Hematopoietic multipotent progenitor cell treated with erythropoietin and hydrocortisone succinate and interleukin-3 and kit ligand, for 8 days (in vitro differentiated cells): ENCODE data around the gene THSD4.
A peak's percentile ranks its signal among the peaks of the same experiment; 100 is the strongest.

Experiments used
- DNase-seq: peaks from one replicate; pipeline ENCODE4 v3.0.0-alpha.2; 2015

The THSD4 gene

DNA sequence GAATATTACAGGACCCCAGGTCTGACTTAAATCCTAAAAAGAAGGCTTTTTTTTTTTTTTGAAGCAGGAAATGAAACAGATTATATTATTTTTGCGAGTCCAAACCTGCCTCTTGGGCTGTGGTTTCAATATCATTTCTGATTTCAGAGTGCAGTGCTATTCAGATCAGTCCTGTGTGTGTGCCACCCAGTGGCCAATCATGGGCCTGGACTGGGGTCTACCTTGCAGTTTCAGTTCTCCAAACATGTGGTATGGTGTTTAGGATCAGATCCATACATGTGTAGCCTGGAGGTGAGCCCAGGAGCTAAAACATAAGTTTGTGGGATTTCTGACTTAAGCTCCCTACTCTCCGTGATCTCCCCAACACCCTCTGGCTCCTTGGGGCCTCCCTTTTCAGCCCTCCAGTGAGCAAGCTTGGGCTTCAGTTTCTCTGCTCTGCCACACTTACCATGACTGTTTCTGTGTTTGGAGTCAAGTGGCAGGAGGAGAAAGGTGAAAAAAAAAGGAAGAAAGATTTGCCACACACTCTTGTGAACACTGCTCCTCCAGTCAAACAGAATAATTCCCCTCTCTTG is 12.1 kb upstream of the THSD4 start:
- DNase-seq = no peak

DNA sequence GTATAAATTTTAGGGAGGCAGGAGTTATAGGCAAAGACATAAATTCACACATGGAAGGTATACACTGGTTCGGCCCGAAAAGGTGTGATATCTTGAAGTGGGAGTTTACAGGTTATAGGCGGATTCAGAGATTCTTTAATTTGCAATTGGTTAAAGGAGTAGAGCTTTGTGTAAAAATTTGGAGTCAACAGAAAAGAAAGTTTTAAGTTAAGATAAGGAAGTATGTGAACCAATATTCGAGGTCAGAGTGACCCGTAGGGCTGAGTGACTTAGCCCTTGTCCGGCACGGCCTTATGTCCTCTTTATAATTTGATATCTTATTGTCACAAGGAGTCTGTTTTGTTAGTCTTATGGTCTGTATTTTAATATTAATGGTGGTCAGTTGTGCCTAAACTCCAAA is 10.6 kb upstream of the THSD4 start:
- DNase-seq = no peak

DNA sequence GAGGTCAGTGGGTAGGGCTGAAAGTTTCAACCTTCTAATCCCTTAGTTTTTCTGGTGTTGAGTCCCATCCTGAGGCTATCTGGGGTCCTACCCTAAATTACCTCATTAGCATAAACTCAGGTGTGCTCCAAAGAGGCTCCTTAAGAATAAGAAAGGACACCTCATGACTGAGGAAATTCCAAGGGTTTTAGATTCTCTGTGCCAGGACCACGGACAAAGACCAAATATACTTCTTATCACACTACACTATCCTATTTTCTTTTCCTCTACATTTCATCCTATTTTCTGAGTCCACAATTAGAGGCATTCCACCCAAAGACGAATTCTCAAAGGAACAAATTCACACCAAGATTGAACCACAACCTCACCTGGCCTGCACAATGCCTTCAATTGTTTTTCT is 9.8 kb upstream of the THSD4 start:
- no peak for DNase-seq

- no peak for DNase-seq
Measured at GRCh38 chr15:71106802-71107500, 8.3 kb upstream of the THSD4 start.

DNA sequence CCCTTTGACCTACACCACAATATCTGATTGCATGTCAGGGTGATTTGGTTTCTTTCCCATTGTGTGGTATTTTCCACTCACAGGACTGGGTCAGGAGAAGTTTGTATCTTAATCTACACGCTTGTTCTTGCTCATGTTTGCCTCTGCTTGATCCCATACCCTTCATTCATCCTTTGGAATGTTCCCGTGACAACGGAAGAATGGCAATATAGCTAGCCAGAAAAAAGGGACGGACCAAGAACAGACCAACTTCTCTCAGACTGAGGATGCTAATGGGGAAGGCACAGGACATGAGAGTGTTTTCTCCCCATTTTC is 7.8 kb upstream of the THSD4 start:
- DNase-seq = no peak

GRCh38 chr15:71109130-71109529 is 6.1 kb upstream of the THSD4 start:
- no peak for DNase-seq

GRCh38 chr15:71109905-71110304 is 5.4 kb upstream of the THSD4 start:
- no peak for DNase-seq

DNA sequence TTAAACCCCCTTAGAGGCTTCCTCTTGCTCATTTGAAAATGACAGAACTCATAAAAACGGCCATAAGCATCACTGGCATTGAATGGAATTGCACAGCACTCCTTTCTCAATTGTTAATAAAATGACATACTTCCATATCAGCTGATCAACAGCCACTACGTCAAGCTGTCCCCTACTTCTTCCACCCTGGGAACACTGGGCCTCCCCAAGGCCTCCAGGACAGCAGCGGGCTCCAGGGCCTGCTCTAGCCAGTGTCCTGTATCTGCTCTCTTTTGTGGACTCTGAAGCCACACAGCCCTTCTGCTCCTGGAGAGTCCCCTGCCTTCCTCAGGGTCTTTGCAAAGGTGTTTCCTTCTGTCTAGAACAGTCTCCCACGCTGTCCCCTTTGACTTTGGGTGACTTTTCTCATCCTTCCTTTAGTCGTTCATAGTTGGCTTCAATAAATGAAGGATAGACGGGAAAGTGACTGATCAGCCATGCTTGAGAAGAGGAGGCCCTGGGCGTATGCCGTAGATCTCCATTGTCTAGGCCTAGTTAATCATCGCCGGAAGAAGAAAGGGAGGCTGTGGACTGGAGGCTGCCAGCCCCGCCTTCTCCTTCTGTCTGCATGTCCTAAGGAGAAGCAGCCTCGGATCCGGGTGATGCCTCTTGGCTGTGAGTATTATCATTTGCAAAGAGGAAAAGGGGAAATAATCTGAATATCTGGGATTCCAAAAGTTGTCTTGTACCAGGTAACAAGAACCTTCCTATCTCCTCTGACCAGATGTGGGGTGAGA is 4.7 kb upstream of the THSD4 start:
- DNase-seq = no peak

- DNase-seq = no peak
Measured at GRCh38 chr15:71111181-71111565, 4.1 kb upstream of the THSD4 start.

DNA sequence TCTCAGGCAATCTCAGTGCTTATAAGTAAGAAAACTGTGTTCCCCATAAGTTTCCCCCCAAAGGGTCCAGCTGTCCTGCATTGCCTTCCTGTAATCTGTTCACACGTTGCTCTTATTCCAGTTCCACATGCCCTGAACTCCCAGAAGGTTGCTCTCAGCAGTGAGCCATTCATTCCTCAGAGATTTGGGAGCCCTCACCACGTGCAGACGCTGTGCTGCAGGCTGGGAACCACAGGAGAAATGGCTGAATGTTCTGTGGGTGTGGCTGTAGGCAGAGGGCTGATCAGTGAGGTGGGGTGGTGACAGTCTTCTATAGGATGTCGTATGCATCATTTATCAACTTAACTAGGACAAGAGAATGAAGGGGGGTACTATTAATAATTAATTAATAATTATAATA is 3.3 kb upstream of the THSD4 start:
- DNase-seq = no peak

GRCh38 chr15:71112429-71112828 is 2.8 kb upstream of the THSD4 start:
- no peak for DNase-seq

GRCh38 chr15:71114066-71114680 is 1.1 kb upstream of the THSD4 start:
- no peak for DNase-seq

- peak; percentile 4 for DNase-seq
Measured at GRCh38 chr15:71115567-71116351, 488 bp downstream of the THSD4 start.

DNA sequence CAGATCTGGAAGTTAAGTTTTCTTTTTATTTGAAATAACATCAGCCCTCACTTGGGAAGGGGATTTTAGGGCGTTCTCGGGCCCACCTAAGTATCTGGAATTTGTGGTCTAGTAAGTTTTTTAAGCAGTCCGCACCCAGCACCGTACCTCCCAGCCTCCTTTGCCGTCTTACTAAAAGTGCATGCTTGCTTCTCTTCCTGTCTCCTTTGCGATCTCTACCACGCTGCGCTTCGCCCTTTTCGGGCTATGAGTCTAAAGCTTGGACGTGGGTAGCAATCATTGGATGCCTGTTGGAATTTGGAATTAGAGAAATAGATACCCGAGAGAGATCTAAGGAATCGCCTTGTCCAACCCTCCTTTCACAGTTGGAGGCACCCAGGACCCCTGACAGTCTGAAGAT is 1.1 kb downstream of the THSD4 start:
- no peak for DNase-seq

DNA sequence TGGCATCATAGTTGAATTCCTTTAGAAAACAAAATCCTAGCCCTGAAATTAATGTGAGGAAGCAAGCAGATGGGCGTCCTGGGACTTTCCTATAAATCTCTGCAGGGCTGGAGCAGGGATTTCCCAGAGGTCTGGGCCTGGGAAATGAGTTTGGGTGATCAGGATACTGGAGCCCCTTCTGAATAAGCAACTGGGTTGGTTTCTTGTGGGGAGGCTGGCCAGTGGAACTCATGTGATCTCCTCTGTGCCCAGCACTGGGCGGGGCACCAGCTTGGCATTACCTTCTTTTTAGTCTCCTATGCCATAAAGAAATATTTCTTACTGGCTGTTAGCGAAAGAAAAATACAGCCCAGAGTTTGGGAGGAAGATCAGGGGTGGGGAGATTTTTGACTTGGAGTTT is 1.7 kb downstream of the THSD4 start:
- no peak for DNase-seq

GRCh38 chr15:71117714-71118305 is 2.5 kb downstream of the THSD4 start:
- no peak for DNase-seq

GRCh38 chr15:71118345-71118744 is 3.1 kb downstream of the THSD4 start:
- no peak for DNase-seq

GRCh38 chr15:71118881-71119632 is 3.8 kb downstream of the THSD4 start:
- no peak for DNase-seq

GRCh38 chr15:71120428-71120944 is 5.2 kb downstream of the THSD4 start:
- DNase-seq = no peak

GRCh38 chr15:71121442-71121841 is 6.2 kb downstream of the THSD4 start:
- no peak for DNase-seq

DNA sequence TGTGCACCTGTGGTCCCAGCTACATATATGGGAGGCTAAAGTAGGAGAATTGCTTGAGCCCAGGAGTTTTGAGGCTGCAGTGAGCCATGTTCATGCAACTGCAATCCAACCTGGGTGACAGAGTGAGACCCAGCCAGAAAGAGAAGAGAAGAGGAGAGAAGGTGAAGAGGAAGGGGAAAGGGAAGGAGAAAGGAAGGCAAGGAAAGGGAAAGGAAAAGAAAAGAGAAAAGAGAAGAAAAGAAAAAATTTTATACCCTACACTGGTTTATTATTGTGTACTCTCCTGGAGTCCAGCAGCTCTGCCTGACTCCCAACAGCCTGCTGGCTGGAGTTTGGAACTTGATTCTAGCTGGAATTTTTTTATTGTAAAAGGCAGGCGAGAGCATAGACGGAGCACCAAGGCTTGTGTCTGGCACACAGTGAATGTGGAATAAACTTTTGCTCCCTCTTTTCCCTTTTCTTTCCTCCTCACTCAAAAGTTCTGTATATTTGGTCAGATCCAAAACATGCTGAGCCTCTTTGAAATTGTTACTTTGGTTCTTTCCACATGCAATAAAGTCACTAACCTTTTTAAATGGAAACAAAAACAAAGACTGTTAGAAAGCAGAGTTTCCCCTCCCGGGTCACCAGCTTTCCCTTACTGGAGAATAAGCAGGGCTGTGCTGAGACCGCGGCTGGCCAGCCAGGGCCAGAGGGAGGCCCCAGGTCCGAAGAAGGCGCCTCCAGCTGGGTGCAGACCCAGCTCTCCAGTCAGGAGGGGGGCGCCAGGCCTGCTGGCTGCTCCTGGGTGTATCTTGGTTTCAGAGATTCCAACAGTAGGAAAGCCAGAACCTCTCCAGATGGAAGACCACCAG is 9.9 kb downstream of the THSD4 start:
- DNase-seq = no peak
